Peyer's patch (tissue), 4 donors: ENCODE measurements around the gene SH2D6. TPM values are rescaled to one million over a fixed set of nuclear protein-coding genes. Genes with fewer than 3 reads are reported as not detected.
A peak's percentile ranks its signal among the peaks of the same experiment; 100 is the strongest.
"Not testable (repeated sequence)": the region's sequence is repeated elsewhere in the genome, so short reads cannot be mapped to it uniquely, and the experiment has no call there.

Source experiments
- DNase-seq, 3 donors: peaks; one replicate each; pipeline ENCODE4 v3.0.0-alpha.2; 2017 to 2019
- H3K27ac ChIP-seq, 4 donors: fragments of 200-600 bp; sonication (generic); one replicate each; pipeline ENCODE4 v1.5.1; 2016 to 2019
- H3K27me3 ChIP-seq, 2 donors: fragments of 200-600 bp; sonication (generic); one replicate each; pipeline ENCODE4 v1.5.1; 2019
- H3K36me3 ChIP-seq, 3 donors: fragments of 200-600 bp; sonication (generic); one replicate each; pipeline ENCODE4 v1.5.1; 2016 to 2019
- H3K4me1 ChIP-seq, 4 donors: fragments of 200-600 bp; sonication (generic); one replicate each; pipeline ENCODE4 v1.5.1; 2016 to 2019
- H3K4me3 ChIP-seq, 4 donors: fragments of 200-600 bp; sonication (generic); 1 replicate in 3 of 4; 2 replicates in 1 of 4; pipeline ENCODE4 v1.5.1; 2016 to 2019; ENCODE audit warnings: mild to moderate bottlenecking in 1 of 4
- H3K9me3 ChIP-seq, 4 donors: fragments of 200-600 bp; sonication (generic); one replicate each; pipeline ENCODE4 v1.5.1; 2016 to 2019; ENCODE audit warnings: mild to moderate bottlenecking in 1 of 4
- POLR2A ChIP-seq, 2 donors: fragments of 450-650 bp; IDR thresholded peaks; one replicate each; pipeline ENCODE4 v1.5.1; 2017; ENCODE audit warnings: antibody characterized with exemption in 2 of 2, mild to moderate bottlenecking in 2 of 2, moderate library complexity in 2 of 2
- total RNA-seq, 4 donors: library from RNA; depleted of rRNA; stranded (reverse); fragments of >200 nt; gene quantifications; one replicate each; pipeline ENCODE4 v1.1.0, GENCODE V29; 2016
- TF ChIP-seq, protein P1 (sequence below), 6 experiments: fragments of 450-650 bp in 4 of 6; fragments of 200-600 bp in 2 of 6; sonication (generic) in 1 of 6; IDR thresholded peaks; one replicate each; pipeline ENCODE4 v1.5.1; 2017 to 2019; ENCODE audit warnings: antibody characterized with exemption in 6 of 6, mild to moderate bottlenecking in 3 of 6, moderate library complexity in 1 of 6

SH2D6 gene
- total RNA-seq, 4 donors from 2014 or later = 12.4 to 38.0 (median 15.2) TPM

DNA sequence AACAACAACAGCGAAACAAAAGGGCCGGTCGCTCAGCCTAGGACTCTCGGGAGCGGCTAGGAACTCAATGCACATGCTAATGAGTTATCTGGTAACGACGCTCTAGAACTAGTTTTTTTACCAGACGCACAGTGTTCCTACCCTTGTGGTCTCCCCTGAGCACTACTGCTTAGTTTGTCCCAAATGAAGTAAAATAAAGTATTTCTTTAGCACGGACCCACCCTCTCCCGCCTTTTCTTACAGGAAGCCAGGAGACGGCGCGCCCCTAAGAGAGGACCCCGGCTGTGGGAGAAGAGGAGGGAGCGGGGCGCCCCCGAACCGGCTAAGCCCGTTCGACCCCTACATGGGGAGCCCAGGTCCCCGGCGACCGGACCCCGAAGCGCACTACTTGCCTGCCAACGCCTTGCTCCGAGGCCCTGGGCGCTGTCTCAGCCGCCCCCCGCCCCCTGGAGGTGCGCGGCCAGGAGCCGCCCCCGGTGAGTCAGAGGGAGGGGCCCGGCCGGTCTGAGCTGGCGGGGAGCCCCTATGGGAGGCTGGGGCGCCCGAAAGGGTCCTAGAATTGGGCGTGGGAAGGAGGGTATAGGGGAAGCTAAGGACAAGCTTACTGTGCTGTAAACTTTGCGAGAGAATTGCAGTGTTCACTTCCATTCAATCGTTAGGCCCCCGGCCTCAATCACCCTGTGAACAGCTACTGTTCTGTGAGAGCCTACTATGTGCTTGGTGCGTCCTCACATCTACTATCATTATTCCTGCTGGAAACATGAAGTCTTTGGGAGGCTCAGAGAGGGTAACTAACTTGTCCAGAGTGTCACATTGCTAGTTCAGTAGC lies 4.7 kb upstream of the SH2D6 start:
- TF ChIP-seq, protein P1, sequence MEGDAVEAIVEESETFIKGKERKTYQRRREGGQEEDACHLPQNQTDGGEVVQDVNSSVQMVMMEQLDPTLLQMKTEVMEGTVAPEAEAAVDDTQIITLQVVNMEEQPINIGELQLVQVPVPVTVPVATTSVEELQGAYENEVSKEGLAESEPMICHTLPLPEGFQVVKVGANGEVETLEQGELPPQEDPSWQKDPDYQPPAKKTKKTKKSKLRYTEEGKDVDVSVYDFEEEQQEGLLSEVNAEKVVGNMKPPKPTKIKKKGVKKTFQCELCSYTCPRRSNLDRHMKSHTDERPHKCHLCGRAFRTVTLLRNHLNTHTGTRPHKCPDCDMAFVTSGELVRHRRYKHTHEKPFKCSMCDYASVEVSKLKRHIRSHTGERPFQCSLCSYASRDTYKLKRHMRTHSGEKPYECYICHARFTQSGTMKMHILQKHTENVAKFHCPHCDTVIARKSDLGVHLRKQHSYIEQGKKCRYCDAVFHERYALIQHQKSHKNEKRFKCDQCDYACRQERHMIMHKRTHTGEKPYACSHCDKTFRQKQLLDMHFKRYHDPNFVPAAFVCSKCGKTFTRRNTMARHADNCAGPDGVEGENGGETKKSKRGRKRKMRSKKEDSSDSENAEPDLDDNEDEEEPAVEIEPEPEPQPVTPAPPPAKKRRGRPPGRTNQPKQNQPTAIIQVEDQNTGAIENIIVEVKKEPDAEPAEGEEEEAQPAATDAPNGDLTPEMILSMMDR (IDR thresholded peaks at IDR 0.05) = peak in 3 of 6 experiments; percentile 2 to 11 (median 8)
- TF ChIP-seq POLR2A (IDR thresholded peaks at IDR 0.05) = peak in 1 of 2 donors; percentile 27
- H3K27me3 ChIP-seq = no peaks in the 10 kb centered on the region
- peaks cover 0 to 34% (median 10%) of the 10 kb centered on the region in 4 donors for H3K4me1 ChIP-seq
- no peaks in the 10 kb centered on the region for H3K36me3 ChIP-seq
- H3K4me3 ChIP-seq = peak overlapping the region; percentile 34 to 56 (median 48)
- peak; percentile 45 to 74 (median 73) for DNase-seq
- no peaks in the 10 kb centered on the region for H3K9me3 ChIP-seq
- H3K27ac ChIP-seq = peak overlapping the region; percentile 32 to 66 (median 62)

DNA sequence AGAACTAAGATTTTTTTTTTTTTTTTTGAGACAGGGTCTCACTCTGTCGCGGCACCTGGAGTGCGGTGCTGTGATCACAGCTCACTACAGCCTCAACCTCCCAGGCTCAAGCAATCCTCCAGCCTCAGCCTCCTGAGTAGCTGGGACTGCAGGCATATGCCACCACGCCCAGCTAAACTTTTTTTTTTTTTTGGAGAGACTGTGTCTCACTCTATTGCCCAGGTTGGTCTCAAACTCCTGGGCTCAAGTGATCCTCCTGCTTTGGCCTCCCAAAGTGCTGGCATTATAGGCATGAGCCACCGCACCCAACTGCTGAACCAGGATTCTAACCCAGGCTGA lies 4.1 kb upstream of the SH2D6 start:
- Histone ChIP-seq H3K27ac (peak overlapping the region in 1 of 4 donors; percentile 32), H3K4me1 (peaks cover 0 to 34% (median 9%) of the 10 kb centered on the region in 4 donors)
- not testable (repeated sequence) for DNase-seq, H3K9me3 ChIP-seq, H3K36me3 ChIP-seq, H3K27me3 ChIP-seq, H3K4me3 ChIP-seq

DNA sequence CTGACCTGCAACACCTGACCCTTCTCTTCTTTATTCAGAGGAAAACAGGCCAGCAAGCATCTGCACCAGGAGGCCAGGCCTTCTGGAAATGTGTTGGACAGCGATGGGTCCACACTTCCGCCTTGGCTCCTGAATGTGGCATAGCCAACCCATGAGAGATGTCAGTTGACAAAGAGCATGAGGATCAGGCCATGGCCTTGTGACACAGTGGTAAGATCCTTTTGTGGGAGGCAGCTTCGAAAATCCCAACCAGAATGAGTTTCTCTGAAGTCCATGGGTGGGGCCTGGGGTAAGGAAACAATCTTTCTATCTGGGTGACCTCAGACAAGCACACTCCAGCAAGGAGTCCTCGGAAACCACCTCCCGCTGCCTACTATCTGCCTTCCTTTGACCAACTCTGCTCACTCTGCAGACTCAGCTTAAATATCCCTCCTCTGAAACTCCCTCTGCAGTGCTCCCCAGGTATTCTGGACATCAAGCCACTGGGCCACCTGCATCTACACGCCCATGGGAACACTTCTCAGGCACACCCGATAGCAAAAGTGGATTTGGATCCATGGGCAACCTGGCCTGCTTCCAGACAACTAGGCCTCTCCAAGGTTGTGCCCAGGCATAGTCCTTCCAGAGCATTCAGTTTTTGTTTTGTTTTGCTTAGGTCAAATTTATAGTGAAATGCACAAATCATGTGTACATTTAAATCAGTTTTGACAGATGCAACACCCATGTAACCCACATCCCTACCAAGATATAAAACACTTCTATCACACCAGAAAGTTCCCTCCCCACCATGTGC lies 3.6 kb upstream of the SH2D6 start:
- TF ChIP-seq, protein P1 (IDR thresholded peaks at IDR 0.05) = no peak
- TF ChIP-seq POLR2A (IDR thresholded peaks at IDR 0.05) = no peak
- H3K9me3 ChIP-seq = no peaks in the 10 kb centered on the region
- no peak for DNase-seq

DNA sequence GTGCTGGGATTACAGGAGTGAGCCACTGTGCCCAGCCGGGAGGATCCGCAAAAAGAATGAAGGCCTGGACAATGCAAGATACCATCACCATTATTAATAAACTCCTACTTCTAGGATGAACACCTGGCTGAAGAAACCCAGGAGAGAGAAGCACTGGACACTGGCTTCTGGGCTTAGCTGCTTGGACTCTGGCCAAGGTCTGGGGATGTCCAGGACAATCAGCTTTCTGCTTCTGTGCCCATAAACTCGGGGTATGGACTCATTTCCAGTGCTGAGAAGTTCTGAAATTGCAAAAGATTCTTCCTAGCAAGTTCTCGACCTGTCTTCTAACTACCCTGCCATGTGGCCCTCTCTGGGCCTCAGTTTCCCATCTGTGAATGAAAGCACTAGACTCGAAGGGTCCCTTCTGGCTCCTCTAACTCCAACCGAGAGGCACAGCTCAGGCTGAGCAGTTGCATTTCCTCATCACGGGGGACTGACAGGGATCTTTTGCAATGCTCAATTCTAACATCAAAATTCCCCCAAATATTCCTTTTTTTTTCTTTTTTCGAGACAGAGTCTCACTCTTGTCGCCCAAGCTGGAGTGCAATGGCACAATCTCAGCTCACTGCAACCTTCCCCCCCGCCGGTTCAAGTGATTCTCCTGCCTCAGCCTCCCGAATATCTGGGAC lies 2.4 kb upstream of the SH2D6 start:
- Histone ChIP-seq H3K27ac (peak overlapping the region in 1 of 4 donors; percentile 10), H3K4me1 (peaks cover 0 to 39% (median 15%) of the 10 kb centered on the region in 4 donors), H3K36me3 (no peaks in the 10 kb centered on the region), H3K9me3 (no peaks in the 10 kb centered on the region), H3K27me3 (no peaks in the 10 kb centered on the region), H3K4me3 (no peak overlapping the region)
- DNase-seq = no peak
- TF ChIP-seq, protein P1 (IDR thresholded peaks at IDR 0.05) = no peak
- TF ChIP-seq POLR2A (IDR thresholded peaks at IDR 0.05) = no peak

More for the DNA sequence above, 3.6 kb upstream of the SH2D6 start:
- Histone ChIP-seq H3K4me1 (peaks cover 0 to 34% (median 10%) of the 10 kb centered on the region in 4 donors), H3K4me3 (no peak overlapping the region), H3K27me3 (no peaks in the 10 kb centered on the region), H3K27ac (no peak overlapping the region), H3K36me3 (no peaks in the 10 kb centered on the region)

DNA sequence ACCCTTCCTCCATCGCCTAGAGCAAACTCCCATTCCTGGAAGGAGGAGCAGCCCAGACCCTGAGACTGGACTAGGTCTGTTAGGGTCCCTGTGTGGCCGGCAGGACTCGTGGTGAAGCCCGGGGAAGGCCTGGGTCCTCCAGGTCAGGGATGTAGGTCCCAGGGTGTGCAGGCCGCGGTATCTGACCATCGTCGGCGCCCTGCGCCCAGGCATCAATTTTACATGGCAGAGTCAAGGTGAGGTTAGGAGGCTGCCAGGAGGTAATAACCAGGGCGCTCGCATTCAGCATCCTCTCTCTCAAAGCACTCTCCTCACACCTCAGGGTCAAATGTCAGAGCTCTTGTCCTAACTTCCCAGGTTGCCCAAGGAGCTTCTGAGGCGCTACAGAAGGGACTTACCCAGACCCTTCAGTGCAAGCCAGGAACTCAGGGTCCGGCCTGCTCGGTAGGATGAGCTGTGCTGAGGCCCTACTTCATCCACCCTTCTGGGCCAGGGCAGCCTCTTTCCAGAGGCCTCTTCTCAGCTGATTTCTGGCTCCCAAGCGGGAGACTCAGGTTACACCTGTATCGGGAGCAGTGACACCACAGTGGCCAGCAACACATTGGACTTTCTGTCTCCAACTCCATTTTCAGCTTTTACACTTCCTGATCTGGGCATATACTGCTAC lies 628 bp downstream of the SH2D6 start:
- Histone ChIP-seq H3K27ac (peak overlapping the region; percentile 82 to 93 (median 92)), H3K36me3 (no peaks in the 10 kb centered on the region), H3K4me3 (peak overlapping the region; percentile 62 to 85 (median 74)), H3K27me3 (no peaks in the 10 kb centered on the region), H3K9me3 (no peaks in the 10 kb centered on the region), H3K4me1 (peaks cover 0 to 41% (median 18%) of the 10 kb centered on the region in 4 donors)
- TF ChIP-seq, protein P1 (IDR thresholded peaks at IDR 0.05) = no peak
- TF ChIP-seq POLR2A (IDR thresholded peaks at IDR 0.05) = no peak
- DNase-seq = no peak
